GM12878 (cell line): ENCODE data around the gene STK16. TPM values are rescaled to one million over a fixed set of nuclear protein-coding genes. Genes with fewer than 3 reads are reported as not detected.
A peak's percentile ranks its signal among the peaks of the same experiment; 100 is the strongest.

Source experiments
- ATAC-seq: fragments of 200-7000 bp; cut with Tn5 transposase; 3 replicates; pipeline ENCODE4 v1.9.1; 2020; ENCODE audit warnings: mild to moderate bottlenecking, moderate library complexity
- BruUV-seq: library from RNA; stranded (reverse); fragments of 400-500 nt; replicated peaks from 2 replicates; lab custom pipeline; 2021; lab: Mats Ljungman, UMichigan
- CTCF ChIA-PET: fragments of 300-600 bp; sonication (Branson Sonifier 250); formaldehyde crosslinking; extraction: SDS; loops from one replicate; lab custom pipeline; 2021; ENCODE audit warnings: inconsistent platforms; lab: Yijun Ruan, JAX
- POLR2A ChIA-PET: fragments of 350-600 bp; formaldehyde crosslinking; extraction: SDS; loops from one replicate; lab custom pipeline; 2021; ENCODE audit warnings: inconsistent platforms; lab: Charles Lee
- RAD21 ChIA-PET: fragments of 300-600 bp; sonication (Branson Sonifier 250); formaldehyde crosslinking; loops from one replicate; lab custom pipeline; 2023; ENCODE audit warnings: antibody characterized with exemption; ENCODE audit not compliant: unreplicated experiment; lab: Charles Lee
- SMC1A ChIA-PET: fragments of 300-600 bp; sonication (Branson Sonifier 250); formaldehyde crosslinking; loops from one replicate; lab custom pipeline; 2023; ENCODE audit not compliant: unreplicated experiment, uncharacterized antibody; lab: Charles Lee
- DNase-seq: peaks from one replicate; pipeline ENCODE4 v3.0.0-alpha.2; 2011; ENCODE audit warnings: low read depth, low spot score
- FAIRE-seq: peaks from 3 replicates; lab custom pipeline; 2011; peaks lifted over from hg19 to GRCh38; lab: Jason Lieb, UNC
- H2AFZ ChIP-seq: 2 replicates; pipeline ENCODE4 v1.6.0; 2011; ENCODE audit warnings: low read depth, low read length, control low read depth; ENCODE audit not compliant: control insufficient read depth
- H3K27ac ChIP-seq: 2 replicates; pipeline ENCODE4 v1.5.1; 2011; ENCODE audit warnings: control low read depth; ENCODE audit not compliant: control insufficient read depth, insufficient read depth
- H3K27me3 ChIP-seq, 2 experiments: replicated peaks in 1 of 2; 2 replicates each; pipeline versions ENCODE4 v1.6.0 to v1.6.1; 2011; ENCODE audit warnings: low read length in 1 of 2; ENCODE audit not compliant: control insufficient read depth in 2 of 2, insufficient read depth in 2 of 2
- H3K36me3 ChIP-seq, 2 experiments: 2 replicates each; pipeline ENCODE4 v1.5.1; 2011; ENCODE audit warnings: low read length in 1 of 2; ENCODE audit not compliant: control insufficient read depth in 2 of 2, insufficient read depth in 2 of 2
- H3K4me1 ChIP-seq: 2 replicates; pipeline ENCODE4 v1.6.1; 2011; ENCODE audit warnings: mild to moderate bottlenecking, low read length, moderate library complexity, mixed read lengths; ENCODE audit not compliant: control insufficient read depth, insufficient read depth
- H3K4me2 ChIP-seq: 2 replicates; pipeline ENCODE4 v1.6.0; 2011; ENCODE audit warnings: control low read depth; ENCODE audit not compliant: control insufficient read depth, insufficient read depth
- H3K4me3 ChIP-seq: fragments of 200-600 bp; sonication (generic); 2 replicates; pipeline ENCODE4 v1.5.1; 2016
- H3K79me2 ChIP-seq: 2 replicates; pipeline ENCODE4 v1.6.0; 2011; ENCODE audit warnings: low read length; ENCODE audit not compliant: control insufficient read depth, insufficient read depth
- H3K9ac ChIP-seq: 2 replicates; pipeline ENCODE4 v1.8.0; 2011; ENCODE audit warnings: low read length, control low read depth, mixed read lengths; ENCODE audit not compliant: control insufficient read depth, insufficient read depth
- H3K9me3 ChIP-seq: replicated peaks from 3 replicates; pipeline ENCODE4 v1.5.1; 2011; ENCODE audit warnings: mild to moderate bottlenecking, low read length; ENCODE audit not compliant: control insufficient read depth, insufficient read depth
- H4K20me1 ChIP-seq: 2 replicates; pipeline ENCODE4 v1.6.0; 2011; ENCODE audit not compliant: control insufficient read depth, insufficient read depth
- ATF2 ChIP-seq: IDR thresholded peaks from 2 replicates; pipeline ENCODE4 v1.6.1; 2012; ENCODE audit warnings: low read length, inconsistent platforms
- ATF7 ChIP-seq: fragments of 450-650 bp; IDR thresholded peaks from 2 replicates; pipeline ENCODE4 v1.6.1; 2016; ENCODE audit warnings: low read depth, mild to moderate bottlenecking
- CBFB ChIP-seq: IDR thresholded peaks from 2 replicates; pipeline ENCODE4 v1.6.1; 2016; ENCODE audit warnings: antibody characterized with exemption, low read depth
- CBX3 ChIP-seq: fragments of 200-600 bp; sonication (generic); IDR thresholded peaks from 2 replicates; pipeline ENCODE4 v1.6.1; 2016; ENCODE audit warnings: low read depth, borderline replicate concordance
- CREM ChIP-seq: IDR thresholded peaks from 2 replicates; pipeline ENCODE4 v1.6.1; 2014; ENCODE audit warnings: antibody characterized with exemption, low read depth
- HDAC6 ChIP-seq: fragments of 200-600 bp; sonication (generic); IDR thresholded peaks from one replicate; pipeline ENCODE4 v1.8.0; 2017; ENCODE audit warnings: antibody characterized with exemption; ENCODE audit not compliant: unreplicated experiment
- NFIC ChIP-seq: IDR thresholded peaks from 2 replicates; pipeline ENCODE4 v1.6.1; 2012; ENCODE audit warnings: low read depth, mild to moderate bottlenecking, inconsistent platforms, low read length, moderate library complexity
- NFXL1 ChIP-seq: fragments of 450-650 bp; IDR thresholded peaks from 2 replicates; pipeline ENCODE4 v1.6.1; 2017; ENCODE audit warnings: antibody characterized with exemption, mild to moderate bottlenecking, borderline replicate concordance
- RB1 ChIP-seq: fragments of 450-650 bp; formaldehyde crosslinking; IDR thresholded peaks from 2 replicates; pipeline ENCODE4 v1.6.1; 2017; ENCODE audit warnings: mild to moderate bottlenecking, borderline replicate concordance
- RELB ChIP-seq: fragments of 450-650 bp; IDR thresholded peaks from 2 replicates; pipeline ENCODE4 v1.6.1; 2017; ENCODE audit warnings: low read depth, mild to moderate bottlenecking, moderate library complexity
- SIN3A ChIP-seq: IDR thresholded peaks from 2 replicates; pipeline ENCODE4 v1.6.1; 2012; ENCODE audit warnings: low read depth, low read length, improper control_type of control experiment
- SIX5 ChIP-seq: IDR thresholded peaks from 2 replicates; pipeline ENCODE4 v1.6.1; 2011; ENCODE audit warnings: mild to moderate bottlenecking, low read depth, low read length, moderate library complexity; ENCODE audit not compliant: severe bottlenecking
- SMARCA5 ChIP-seq: fragments of 450-650 bp; IDR thresholded peaks from 2 replicates; pipeline ENCODE4 v1.6.1; 2017; ENCODE audit warnings: mild to moderate bottlenecking
- SREBF2 ChIP-seq: IDR thresholded peaks from 2 replicates; pipeline ENCODE4 v1.6.1; 2012; ENCODE audit warnings: mild to moderate bottlenecking, low read length
- TBL1XR1 ChIP-seq: IDR thresholded peaks from 2 replicates; pipeline ENCODE4 v1.6.1; 2012; ENCODE audit warnings: low read depth, low read length, improper control_type of control experiment
- ZBTB4 ChIP-seq: fragments of 450-650 bp; formaldehyde crosslinking; IDR thresholded peaks from 2 replicates; pipeline ENCODE4 v1.4.0; 2022; ENCODE audit warnings: mild to moderate bottlenecking, moderate library complexity
- ZNF217 ChIP-seq: fragments of 450-650 bp; IDR thresholded peaks from 2 replicates; pipeline ENCODE4 v1.6.1; 2017; ENCODE audit warnings: antibody characterized with exemption, mild to moderate bottlenecking
- WGBS: methylation state at CpG from one replicate; pipeline ENCODE4 v1.1.6; 2016; ENCODE audit warnings: low lambda C conversion rate; ENCODE audit not compliant: insufficient replicate concordance, insufficient coverage; ENCODE audit errors: missing lambda C conversion rate; 5-methylcytosine and 5-hydroxymethylcytosine counted together
- in situ Hi-C: fragments of 300-500 bp; cut with MboI; formaldehyde crosslinking; loops from 9 replicates; pipeline ENCODE4 v1.14.3; 2018; ENCODE audit warnings: mixed read lengths
- intact Hi-C: fragments of 100-400 bp; cut with micrococcal nuclease; formaldehyde crosslinking; loops from one replicate; pipeline ENCODE4 v1.14.2; 2022; ENCODE audit not compliant: unreplicated experiment
- polyA plus RNA-seq, 11 experiments: library from polyadenylated mRNA; depleted of rRNA in 4 of 11; unstranded in 6 of 11; stranded (reverse) in 5 of 11; fragments of >200 nt; fragmentation: Nextera tagmentation in 4 of 11; fragmentation: Illumina TruSeq in 1 of 11; extraction: Ambion mirVana in 4 of 11; extraction: Trizol in 1 of 11; gene quantifications; 1 replicate in 1 of 11; 2 replicates in 10 of 11; pipeline versions ENCODE4 v1.2.1 to v1.2.3, GENCODE V29; 2011 to 2016; ENCODE audit warnings: inconsistent platforms in 2 of 11, missing spikeins in 2 of 11, low read depth in 1 of 11
- total RNA-seq, 4 experiments: library from RNA; depleted of rRNA in 3 of 4; stranded (reverse); fragments of >200 nt in 3 of 4; fragmentation: Illumina TruSeq in 1 of 4; extraction: Trizol in 1 of 4; gene quantifications; 2 replicates each; pipeline versions ENCODE4 v1.2.1 to v1.2.3, GENCODE V29; 2013 to 2021

STK16 gene
- total and polyA plus RNA-seq, 10 of the 15 experiments (the other 5 are each of a cell fraction or from before 2014, with no cell fraction given), result 4.3 to 50.1 (median 17.9) TPM

GRCh38 chr2:219246559-219246958, 1.3 kb downstream of the STK16 start:
- intact Hi-C loops, result no loop called here
- 0 out of 2 replicates have a peak, but pooled peaks cover 4% of the 10 kb centered on the region for H4K20me1 ChIP-seq
- peak overlapping the region; percentile 90; the same call in 1 of the 2 replicates for H3K4me3 ChIP-seq
- CTCF ChIA-PET, result interaction anchor here (0.7 to 3.4 kb wide), 4 partner anchors 7 to 48 kb away, joined by 3 to 40 read pairs (median 16); partner anchors contain the start of genes DNAJB2 and TUBA4A
- no peak overlapping the region for H3K9ac ChIP-seq
- H3K27me3 ChIP-seq, result no peaks in the 10 kb centered on the region
- FAIRE-seq (no peak), DNase-seq (no peak), ATAC-seq (no peak)
- TF ChIP-seq SMARCA5, result no peak
- TF ChIP-seq NFXL1, result no peak
- TF ChIP-seq RB1, result no peak
- TF ChIP-seq HDAC6, result no peak
- no peak for TF ChIP-seq NFIC
- no peak for TF ChIP-seq CREM
- TF ChIP-seq SIN3A, result no peak
- no peak for TF ChIP-seq ZBTB4 (CRISPR knock-in tag)
- TF ChIP-seq SIX5, result no peak
- TF ChIP-seq ATF2, result no peak
- no peak for TF ChIP-seq ZNF217
- no peak for TF ChIP-seq ATF7
- no peak for TF ChIP-seq CBX3
- no peak for TF ChIP-seq RELB
- TF ChIP-seq SREBF2, result no peak
- TF ChIP-seq CBFB, result no peak
- TF ChIP-seq TBL1XR1, result no peak
- SMC1A ChIA-PET, result interaction anchor here (2.2 to 2.5 kb wide), 2 partner anchors 8 to 32 kb away, joined by 10 to 16 read pairs; partner anchors contain the start of gene DNAJB2
- peaks cover 38% of the 10 kb centered on the region for H3K79me2 ChIP-seq
- H3K27ac ChIP-seq, result no peak overlapping the region
- RAD21 ChIA-PET, result interaction anchor here (1.8 to 2.3 kb wide), 3 partner anchors 8 to 48 kb away, joined by 5 to 20 read pairs (median 12); partner anchors contain the start of gene DNAJB2
- in situ Hi-C loops, result no loop called here
- H3K4me2 ChIP-seq, result peak overlapping the region; percentile 88
- BruUV-seq, result no TSS peak
- H3K9me3 ChIP-seq, result no peaks in the 10 kb centered on the region
- POLR2A ChIA-PET, result interaction anchor here (1.3 to 3.0 kb wide), 6 partner anchors 8 to 70 kb away, joined by 4 to 31 read pairs (median 18); partner anchors contain the start of genes ANKZF1, ATG9A, CNPPD1 and DNAJB2
- peaks cover 47% of the 10 kb centered on the region for H3K4me1 ChIP-seq
- 89% methylated on average over 10 of the region's 10 CpGs for WGBS
- no peak overlapping the region for H2AFZ ChIP-seq
- H3K36me3 ChIP-seq, result peaks cover 12 to 19% of the 10 kb centered on the region in 2 experiments
